Fibroblast of skin of back (primary cell): Measurements from ENCODE around the gene CRACR2A. TPM values are rescaled to one million over a fixed set of nuclear protein-coding genes. Genes with fewer than 3 reads are reported as not detected.

Experiments used
- DNase-seq: peaks from one replicate; pipeline ENCODE4 v3.0.0-alpha.2; 2013
- polyA plus RNA-seq, 2 experiments: library from polyadenylated mRNA; unstranded; fragments of 120-200 nt; gene quantifications; one replicate each; pipeline ENCODE4 v1.2.1, GENCODE V29; 2013; ENCODE audit not compliant: insufficient read length in 2 of 2

The CRACR2A gene, protein sequence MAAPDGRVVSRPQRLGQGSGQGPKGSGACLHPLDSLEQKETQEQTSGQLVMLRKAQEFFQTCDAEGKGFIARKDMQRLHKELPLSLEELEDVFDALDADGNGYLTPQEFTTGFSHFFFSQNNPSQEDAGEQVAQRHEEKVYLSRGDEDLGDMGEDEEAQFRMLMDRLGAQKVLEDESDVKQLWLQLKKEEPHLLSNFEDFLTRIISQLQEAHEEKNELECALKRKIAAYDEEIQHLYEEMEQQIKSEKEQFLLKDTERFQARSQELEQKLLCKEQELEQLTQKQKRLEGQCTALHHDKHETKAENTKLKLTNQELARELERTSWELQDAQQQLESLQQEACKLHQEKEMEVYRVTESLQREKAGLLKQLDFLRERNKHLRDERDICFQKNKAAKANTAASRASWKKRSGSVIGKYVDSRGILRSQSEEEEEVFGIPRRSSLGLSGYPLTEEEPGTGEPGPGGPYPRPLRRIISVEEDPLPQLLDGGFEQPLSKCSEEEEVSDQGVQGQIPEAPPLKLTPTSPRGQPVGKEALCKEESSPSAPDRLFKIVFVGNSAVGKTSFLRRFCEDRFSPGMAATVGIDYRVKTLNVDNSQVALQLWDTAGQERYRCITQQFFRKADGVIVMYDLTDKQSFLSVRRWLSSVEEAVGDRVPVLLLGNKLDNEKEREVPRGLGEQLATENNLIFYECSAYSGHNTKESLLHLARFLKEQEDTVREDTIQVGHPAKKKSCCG
- 3.6 TPM for polyA plus RNA-seq (2013, experiment 1 of 2; ENCODE audit: insufficient read length)
- polyA plus RNA-seq (2013, experiment 2 of 2; ENCODE audit: insufficient read length): 2.2 TPM

- DNase-seq: peak; percentile 77
These were observed at the start of gene CRACR2A for GRCh38 chr12:3752741-3753486. CRACR2A (minus strand) TSS chr12:3753109; CDS start chr12:3696999, 56,110 bp downstream.

GRCh38 chr12:3797531-3798048 is 44.7 kb upstream of the CRACR2A start:
- no peak for DNase-seq

- DNase-seq: no peak
These were observed 42.7 kb upstream of the CRACR2A start for GRCh38 chr12:3795492-3796133.

GRCh38 chr12:3795066-3795465 is 42.2 kb upstream of the CRACR2A start:
- no peak for DNase-seq

DNA sequence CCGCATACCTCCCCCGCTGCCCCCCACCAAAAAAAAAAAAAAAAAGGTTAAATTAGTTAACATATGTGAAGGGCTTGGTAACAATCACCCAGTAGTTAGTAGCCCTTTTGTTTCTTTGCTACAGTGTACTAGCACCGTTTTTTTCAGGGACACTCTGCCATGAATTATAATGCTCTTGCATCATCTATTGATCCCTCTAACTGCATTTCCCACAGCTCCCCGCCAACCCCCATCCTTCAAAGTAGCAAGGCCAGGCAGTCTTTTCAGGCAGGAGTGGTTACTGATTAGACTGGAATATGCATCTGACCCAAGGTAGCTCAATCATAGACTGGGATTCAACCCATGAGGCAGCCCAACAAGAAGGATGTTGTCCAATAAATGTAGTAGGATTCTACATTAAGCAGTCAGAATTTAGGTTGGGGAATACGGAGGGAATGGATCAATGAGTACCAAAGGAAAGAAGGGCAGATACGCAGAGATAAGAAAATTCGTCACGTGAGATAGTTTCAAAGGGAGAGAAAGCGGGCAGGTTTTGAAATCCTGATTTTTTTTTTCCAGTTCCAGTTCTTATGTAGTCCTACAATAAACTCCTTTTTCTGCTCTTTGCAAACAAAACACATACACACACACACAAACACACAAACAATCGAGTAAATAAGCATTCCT is 39.8 kb upstream of the CRACR2A start:
- no peak for DNase-seq

DNA sequence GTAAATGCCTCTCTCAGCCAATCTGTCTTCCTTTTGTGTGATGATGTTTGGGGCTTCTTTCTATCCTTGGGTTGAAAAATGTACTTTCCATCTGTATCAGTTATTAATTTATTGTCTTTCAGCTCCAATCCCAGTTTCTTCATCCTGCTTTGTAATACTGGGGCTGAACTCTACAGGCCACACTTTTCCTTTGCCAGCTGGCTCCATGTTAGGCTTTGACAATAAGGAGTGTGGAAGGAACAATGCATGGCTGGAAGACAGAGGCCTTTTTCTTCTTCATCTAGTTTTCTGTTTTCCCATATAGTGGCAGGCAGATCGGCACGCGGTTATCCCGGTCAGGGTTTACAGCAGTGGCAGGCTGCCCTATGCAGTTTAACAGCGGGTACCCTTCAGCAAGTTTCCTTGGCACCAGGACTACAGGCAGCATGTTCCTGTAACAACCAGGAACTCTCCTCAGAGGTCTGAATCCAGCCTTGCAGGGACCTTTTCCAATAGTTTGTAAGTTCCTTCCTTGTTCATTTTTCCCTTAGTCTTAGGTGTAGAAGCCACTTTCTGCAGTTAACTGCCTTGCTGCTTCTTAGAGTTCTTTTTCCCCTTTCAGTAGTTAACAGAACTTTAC is 38.5 kb upstream of the CRACR2A start:
- DNase-seq: no peak

DNA sequence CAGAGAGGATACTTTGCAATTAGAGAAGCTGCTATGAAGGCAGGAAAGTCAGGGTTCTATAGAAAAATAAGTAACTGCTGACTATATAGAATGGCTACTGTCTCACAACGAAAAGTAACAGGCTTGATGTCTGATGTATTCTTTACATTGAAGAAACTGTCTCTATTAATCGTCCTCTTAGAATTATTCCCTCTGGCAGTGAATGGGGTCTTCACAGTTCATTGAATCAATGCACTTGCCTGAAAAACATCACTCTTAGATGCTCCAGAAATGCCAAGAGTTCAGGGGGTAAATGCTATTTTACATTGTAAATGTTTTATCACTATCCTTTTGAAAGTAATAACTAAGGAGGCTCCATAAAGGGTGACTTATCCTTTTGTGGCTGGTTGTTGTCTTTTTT is 37.7 kb upstream of the CRACR2A start:
- DNase-seq: no peak

DNA sequence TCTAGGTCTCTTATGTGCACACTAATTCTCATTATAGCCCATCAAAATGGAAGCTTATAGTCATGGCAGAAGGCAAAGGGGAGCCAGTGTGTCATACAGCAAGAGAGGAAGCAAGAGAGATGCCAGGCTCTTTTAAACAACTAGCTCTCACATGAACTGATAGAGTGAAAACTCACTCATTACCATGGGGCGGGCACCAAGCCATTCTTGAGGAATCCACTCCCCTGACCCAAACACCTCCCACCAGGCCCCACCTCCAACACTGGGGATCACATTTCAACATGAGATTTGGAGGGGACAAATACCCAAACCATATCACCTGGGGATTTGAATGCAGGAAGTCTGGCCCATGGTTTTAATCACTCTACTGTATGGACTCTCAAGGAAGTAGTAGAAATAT is 36.9 kb upstream of the CRACR2A start:
- no peak for DNase-seq

DNA sequence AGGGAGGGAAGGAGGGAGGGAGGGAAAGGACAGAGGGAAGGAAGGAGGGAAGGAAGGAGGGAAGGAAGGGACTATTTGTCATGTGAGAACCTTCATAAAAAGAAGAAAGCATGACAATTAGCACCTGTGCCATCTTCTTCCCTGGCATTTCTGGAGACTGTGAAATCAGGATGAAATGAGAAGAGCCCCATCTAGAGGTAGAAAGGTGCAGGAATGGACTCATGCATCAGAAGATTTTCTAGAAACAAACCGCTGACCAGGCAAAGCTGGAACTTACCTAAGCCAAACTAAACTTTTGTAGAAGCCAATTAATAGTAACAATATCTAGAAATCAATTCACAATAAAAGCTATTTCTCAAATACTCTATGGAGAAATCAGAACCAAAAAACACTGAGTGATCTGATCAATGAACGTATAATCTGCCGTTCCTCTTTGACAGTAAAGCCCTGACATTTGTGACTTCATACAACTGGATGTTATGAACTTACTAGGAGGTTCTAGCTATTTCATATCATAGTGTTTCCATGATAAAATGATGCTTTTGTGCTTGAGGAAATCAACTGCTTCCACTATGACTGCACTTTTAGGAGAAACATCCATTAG is 24.4 kb upstream of the CRACR2A start:
- peak; percentile 41 for DNase-seq

- DNase-seq: no peak
These were observed 22.6 kb upstream of the CRACR2A start for GRCh38 chr12:3775385-3776035.

GRCh38 chr12:3772380-3772779 is 19.5 kb upstream of the CRACR2A start:
- DNase-seq: peak; percentile 30

DNA sequence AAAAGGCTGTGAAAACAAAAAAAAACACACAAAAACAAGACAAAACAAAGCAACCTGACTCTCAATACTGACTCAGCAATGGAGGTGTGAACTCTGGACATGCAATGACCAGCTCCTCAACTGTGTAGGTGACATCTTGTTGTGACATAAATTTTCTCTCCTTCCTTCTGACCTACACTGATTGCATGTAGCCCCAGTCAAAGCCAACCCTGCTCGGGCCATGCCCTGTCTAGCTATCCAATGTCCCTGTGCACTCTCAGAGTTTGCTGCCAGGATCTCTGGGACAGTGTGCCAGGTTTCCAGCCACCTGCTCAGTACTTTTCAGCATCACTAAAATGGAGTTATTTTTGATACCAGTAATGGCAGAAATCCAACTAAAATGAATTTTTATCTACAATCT is 18.9 kb upstream of the CRACR2A start:
- no peak for DNase-seq

DNA sequence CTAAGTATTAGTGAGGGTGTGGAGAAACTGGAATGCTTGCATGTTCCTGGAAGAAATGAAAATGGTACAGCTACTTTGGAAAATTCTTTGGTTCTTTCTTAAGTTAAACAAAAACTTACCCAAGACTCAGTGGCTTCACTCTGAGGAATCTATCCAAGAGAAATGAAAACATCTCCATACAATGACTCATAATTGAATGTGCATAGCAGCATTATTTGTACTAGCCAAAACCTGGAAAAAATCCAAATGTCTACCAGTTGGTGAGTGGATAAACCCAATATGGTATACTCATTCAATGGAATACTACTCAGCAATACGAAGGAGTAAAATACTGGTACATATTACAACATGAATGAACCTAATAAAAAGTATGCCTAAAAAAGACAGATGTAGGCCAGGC is 18.0 kb upstream of the CRACR2A start:
- DNase-seq: peak; percentile 90

GRCh38 chr12:3768911-3769447 is 16.1 kb upstream of the CRACR2A start:
- DNase-seq: no peak

DNA sequence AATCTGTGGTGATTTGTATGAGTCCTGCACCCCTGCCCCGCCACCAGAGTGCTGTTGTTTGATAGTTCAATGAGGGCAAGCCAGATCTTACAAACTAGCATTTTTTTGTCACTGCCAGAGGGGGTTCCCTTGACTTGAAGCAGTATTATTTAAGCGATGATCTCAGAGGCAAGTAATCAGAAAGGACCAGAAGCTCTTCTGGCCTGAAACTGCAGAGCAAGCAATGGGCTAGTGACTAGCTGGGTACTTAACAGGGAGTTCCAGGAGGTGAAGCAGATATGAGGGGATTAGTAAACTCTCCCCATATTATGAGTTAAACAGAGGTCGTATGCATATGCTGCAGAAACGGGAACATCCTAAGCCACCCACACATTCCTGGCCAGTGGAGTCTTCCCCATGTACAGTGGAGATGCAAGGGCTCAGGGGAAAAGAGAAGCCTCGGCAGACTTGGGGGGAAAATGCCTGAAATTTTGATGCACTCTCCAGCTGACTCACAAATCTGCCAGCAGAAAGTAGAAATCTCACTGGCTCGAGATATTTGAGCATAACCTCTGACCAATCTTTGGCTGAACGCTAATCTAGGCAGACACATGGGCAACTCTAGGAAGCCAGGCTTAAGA is 8.3 kb upstream of the CRACR2A start:
- DNase-seq: peak; percentile 57

DNA sequence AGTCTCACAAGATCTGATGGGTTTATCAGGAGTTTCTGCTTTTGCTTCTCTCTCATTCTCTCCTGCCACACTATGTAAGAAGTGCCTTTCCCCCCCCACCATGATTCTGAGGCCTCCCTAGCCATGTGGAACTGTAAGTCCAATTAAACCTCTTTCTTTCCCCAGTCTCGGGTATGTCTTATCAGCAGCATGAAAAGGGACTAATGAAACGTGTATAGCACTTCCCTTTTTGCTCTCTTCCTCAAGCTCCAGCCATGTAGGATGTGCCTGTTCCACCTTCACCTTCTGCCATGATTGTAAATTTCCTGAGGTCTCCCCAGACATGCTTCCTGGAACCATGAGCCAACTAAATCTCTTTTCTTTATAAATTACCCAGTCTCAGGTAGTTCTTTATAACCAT is 7.0 kb upstream of the CRACR2A start:
- DNase-seq: no peak

DNA sequence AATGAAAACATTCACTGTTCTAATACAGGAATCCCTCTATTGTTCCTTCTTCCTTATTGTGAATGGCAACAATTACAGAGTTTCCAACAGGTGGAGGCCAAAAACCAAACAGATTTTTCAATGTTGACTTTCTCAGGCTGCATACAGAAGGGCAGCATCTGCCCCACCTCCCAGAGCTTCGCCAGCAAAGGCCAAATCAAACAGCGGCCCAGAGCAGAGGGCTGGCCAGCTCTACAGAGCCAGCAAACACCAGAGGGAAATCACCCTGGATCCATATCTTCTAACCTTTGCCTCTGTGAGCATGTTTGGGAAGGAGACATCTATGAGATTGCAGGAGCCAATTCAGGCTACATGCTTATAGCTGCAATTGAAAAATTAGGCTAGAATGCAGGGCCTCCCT is 4.4 kb upstream of the CRACR2A start:
- DNase-seq: no peak

DNA sequence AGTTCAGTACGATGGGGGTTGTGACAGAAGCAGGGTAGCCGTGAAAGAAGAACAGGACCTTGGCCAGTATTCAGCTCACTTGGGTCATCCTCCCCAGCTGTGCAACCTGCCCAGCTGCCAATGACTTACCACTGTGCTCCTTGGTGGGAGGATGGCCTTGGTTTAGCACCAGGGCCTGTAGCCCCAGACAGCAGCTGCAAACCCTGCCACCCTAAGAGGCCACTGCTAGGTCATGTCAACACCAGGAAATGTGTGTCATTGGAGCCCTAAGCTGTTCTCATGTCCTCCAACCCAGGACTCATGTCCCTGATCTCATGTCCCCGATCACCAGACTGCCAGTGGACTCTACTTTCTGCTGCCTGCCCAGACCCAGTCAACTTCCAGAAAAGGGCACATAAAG is 3.0 kb upstream of the CRACR2A start:
- no peak for DNase-seq

DNA sequence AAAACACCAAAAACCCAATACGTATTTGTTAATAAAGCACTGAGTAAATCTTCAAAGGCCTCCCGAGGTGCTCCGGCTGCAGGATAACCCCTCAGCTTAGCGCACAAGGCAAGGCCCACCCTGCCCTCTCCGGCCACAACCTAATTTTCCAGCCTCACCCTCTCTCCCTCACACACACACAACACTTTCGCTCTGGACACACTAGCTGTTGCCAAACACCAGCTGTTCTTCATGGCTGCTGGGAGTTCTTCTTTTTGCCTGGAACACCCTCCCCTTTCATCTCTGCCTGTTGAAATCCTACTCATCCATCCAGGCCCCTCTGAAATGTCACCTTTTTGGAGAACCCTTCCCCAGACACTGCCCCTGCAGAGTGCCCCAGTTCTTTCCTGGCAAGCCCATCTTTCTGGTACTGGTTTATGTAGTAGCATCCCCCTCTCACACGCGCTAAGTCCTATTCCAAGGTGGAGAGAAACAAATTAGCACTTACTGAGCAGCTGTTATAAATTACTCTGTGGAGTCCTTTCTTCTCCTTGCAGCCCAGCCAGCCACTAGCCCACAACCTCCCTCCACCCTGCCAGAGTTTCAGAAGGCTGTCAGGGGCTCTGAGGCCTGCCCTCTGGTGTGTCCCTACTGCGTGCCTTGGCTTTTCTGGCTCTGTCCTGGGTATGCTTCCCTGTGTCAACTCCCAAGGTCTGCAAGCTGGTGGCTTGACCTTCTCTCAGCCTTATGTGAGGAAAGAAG is 805 bp upstream of the CRACR2A start:
- DNase-seq: no peak
